ENCODE data around the gene MPI.
A peak's percentile ranks its signal among the peaks of the same experiment; 100 is the strongest.

Gene MPI

DNA sequence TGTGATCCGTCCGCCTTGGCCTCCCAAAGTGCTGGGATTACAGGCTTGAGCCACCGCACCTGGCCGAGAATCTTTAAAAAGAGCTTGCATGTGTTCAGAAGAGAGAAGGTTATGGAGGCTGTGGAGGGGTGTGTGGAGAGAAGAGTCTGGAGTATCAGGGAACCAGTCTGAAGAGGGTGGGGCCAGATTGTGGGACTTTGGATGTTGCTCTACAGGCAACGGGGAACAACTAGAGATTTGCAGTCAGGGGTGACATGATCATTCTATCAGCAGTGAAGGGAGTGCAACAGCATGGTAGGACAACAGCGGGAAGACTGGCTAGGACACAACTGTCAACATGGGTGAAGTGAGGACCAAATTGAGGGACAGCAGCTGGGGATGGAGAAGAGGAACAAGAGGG lies 25.5 kb upstream of the MPI start:
- 94 to 95% methylated on average over 5 to 6 of the region's 6 CpGs for WGBS, 2 experiments (ENCODE audit: insufficient coverage in 2 of 2)

DNA sequence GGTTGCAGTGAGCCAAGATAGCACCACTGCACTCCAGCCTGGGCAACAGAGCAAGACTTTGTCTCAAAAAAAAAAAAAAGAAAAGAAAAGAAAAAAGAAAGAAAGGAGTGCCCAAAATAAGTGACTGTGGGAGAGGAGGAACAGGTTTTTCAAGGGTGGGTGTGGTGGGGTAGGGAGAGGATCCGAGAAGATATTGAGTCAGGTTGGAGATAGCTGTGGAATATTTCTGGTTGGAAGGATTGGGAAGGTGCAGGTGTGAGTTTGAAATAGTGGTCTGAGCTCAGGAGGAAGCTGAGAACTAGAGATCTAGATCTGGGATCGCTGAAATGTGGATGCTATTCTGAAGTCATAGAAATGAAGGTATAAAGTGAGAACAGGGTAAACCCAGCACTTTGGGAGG lies 24.5 kb upstream of the MPI start:
- H3K4me1 ChIP-seq (ENCODE audit: control insufficient read depth, insufficient read depth, low read length, poor library complexity, severe bottlenecking), result peaks cover 13% of the 10 kb centered on the region
- H3K36me3 ChIP-seq (ENCODE audit: control insufficient read depth, insufficient read depth, low read length), result peaks cover 32% of the 10 kb centered on the region
- no peak overlapping the region for H3K27ac ChIP-seq (ENCODE audit: low read depth, low read length, severe bottlenecking)

More for the DNA sequence above, 25.5 kb upstream of the MPI start:
- peaks cover 6% of the 10 kb centered on the region for H3K4me1 ChIP-seq (ENCODE audit: control insufficient read depth, insufficient read depth, low read length, poor library complexity, severe bottlenecking)
- no peak overlapping the region for H3K4me3 ChIP-seq (ENCODE audit: extremely low read depth, insufficient read depth, low read length, poor library complexity, severe bottlenecking)
- H3K36me3 ChIP-seq (ENCODE audit: control insufficient read depth, insufficient read depth, low read length), result peaks cover 22% of the 10 kb centered on the region
- peaks cover 10% of the 10 kb centered on the region for H3K9me3 ChIP-seq (ENCODE audit: control insufficient read depth, low read length)
- H3K27ac ChIP-seq (ENCODE audit: low read depth, low read length, severe bottlenecking), result no peak overlapping the region

DNA sequence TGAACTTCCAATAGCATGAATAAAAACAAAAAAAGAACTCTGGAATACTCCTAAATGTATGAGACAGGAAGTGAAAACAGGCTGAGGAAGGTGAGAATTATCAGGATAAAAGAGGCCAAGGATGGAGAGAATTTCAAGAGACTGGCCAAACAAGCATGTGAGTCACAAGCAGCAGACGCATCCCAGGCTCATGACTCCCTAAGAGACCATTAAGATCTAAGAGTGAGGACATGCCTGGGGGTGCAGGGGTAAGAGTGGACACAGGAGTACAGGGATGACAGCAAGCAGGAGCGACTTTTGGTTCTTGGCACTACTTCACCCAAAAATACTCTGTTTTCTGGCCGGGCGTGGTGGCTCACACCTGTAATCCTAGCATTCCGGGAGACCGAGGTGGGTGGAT lies 23.8 kb upstream of the MPI start:
- no peak overlapping the region for H3K4me3 ChIP-seq (ENCODE audit: extremely low read depth, insufficient read depth, low read length, poor library complexity, severe bottlenecking)
- H3K36me3 ChIP-seq (ENCODE audit: control insufficient read depth, insufficient read depth, low read length), result peaks cover 32% of the 10 kb centered on the region
- H3K9me3 ChIP-seq (ENCODE audit: control insufficient read depth, low read length), result peaks cover 10% of the 10 kb centered on the region
- H3K27ac ChIP-seq (ENCODE audit: low read depth, low read length, severe bottlenecking), result no peak overlapping the region
- 85 to 88% methylated on average over 6 of the region's 6 CpGs for WGBS, 2 experiments (ENCODE audit: insufficient coverage in 2 of 2)
- peaks cover 21% of the 10 kb centered on the region for H3K4me1 ChIP-seq (ENCODE audit: control insufficient read depth, insufficient read depth, low read length, poor library complexity, severe bottlenecking)

More for the DNA sequence above, 24.5 kb upstream of the MPI start:
- H3K4me3 ChIP-seq (ENCODE audit: extremely low read depth, insufficient read depth, low read length, poor library complexity, severe bottlenecking), result no peak overlapping the region
- peaks cover 10% of the 10 kb centered on the region for H3K9me3 ChIP-seq (ENCODE audit: control insufficient read depth, low read length)
- 85 to 94% methylated on average over 2 of the region's 2 CpGs for WGBS, 2 experiments (ENCODE audit: insufficient coverage in 2 of 2)

DNA sequence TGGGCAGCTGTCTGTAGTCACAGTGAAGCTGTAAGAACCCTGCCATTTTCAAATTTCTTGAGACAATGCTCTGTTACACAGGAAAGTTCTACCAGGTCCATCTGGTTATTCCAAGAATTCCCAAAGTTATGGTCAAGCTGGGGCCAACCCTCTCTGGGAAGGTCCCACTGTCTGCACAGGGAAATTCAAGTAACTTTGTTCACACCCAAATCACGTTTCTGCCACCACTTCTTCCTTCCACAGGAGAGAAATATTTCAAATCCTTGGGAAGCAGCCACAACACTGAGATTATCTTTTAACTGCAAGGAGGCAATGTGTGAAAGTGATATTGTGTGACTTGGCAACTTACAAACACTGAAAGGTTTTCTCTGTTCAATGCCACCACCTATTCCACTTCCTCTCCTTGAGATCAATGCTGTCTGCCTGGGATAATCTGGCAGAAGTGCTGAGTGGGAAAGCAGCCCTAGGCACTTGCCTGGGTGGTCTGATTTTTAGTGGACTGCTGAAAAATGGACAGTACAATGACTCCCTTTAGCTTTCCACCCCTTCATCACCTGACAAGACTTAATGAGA lies 22.3 kb upstream of the MPI start:
- Histone ChIP-seq H3K36me3 (ENCODE audit: control insufficient read depth, insufficient read depth, low read length) (peaks cover 32% of the 10 kb centered on the region), H3K9me3 (ENCODE audit: control insufficient read depth, low read length) (peaks cover 10% of the 10 kb centered on the region), H3K4me3 (ENCODE audit: extremely low read depth, insufficient read depth, low read length, poor library complexity, severe bottlenecking) (no peak overlapping the region), H3K4me1 (ENCODE audit: control insufficient read depth, insufficient read depth, low read length, poor library complexity, severe bottlenecking) (peaks cover 27% of the 10 kb centered on the region), H3K27ac (ENCODE audit: low read depth, low read length, severe bottlenecking) (no peak overlapping the region)
- no CpG with 5 or more reads among the region's 1 CpG for WGBS, 2 experiments (ENCODE audit: insufficient coverage in 2 of 2)

DNA sequence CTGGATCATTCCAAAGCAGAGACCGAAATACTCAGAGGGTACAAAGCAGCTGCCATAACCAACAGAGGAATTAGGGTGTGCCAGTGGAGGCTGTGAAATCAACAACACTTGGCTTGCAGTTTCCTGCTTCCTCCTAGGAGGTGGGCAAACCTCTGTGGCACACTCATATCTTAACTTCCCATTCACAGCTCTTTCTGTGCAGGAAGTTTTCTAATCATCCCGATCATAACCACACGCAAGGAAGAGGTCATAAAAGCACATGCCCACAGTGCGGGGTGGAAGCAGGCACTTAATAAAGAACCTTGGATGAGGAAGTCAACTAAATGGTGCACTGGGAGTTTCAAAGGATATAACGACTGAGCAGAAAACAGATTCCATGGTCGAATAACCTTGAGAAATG lies 21.8 kb upstream of the MPI start:
- H3K36me3 ChIP-seq (ENCODE audit: control insufficient read depth, insufficient read depth, low read length), result peaks cover 32% of the 10 kb centered on the region
- H3K4me3 ChIP-seq (ENCODE audit: extremely low read depth, insufficient read depth, low read length, poor library complexity, severe bottlenecking), result no peak overlapping the region
- no peak overlapping the region for H3K27ac ChIP-seq (ENCODE audit: low read depth, low read length, severe bottlenecking)
- peaks cover 27% of the 10 kb centered on the region for H3K4me1 ChIP-seq (ENCODE audit: control insufficient read depth, insufficient read depth, low read length, poor library complexity, severe bottlenecking)
- H3K9me3 ChIP-seq (ENCODE audit: control insufficient read depth, low read length), result peaks cover 10% of the 10 kb centered on the region
- WGBS, 2 experiments (ENCODE audit: insufficient coverage in 2 of 2), result 91 to 96% methylated on average over 6 of the region's 6 CpGs

DNA sequence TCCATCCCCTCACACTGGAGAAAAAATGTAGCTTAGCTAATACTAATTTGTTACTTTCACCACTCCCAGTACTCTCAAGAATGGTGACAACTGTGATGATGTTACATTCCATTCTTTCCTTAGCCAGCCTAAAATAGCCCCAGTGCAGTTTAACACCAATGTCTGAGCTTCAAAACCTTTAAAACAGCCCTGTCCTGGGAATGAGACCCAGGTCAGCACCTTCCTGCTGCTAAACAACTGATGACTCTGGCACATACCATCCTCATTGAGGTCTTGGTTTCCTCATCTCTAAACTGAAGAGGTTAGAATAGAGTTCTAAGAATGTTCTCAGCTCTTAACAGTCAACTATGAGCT lies 20.5 kb upstream of the MPI start:
- peaks cover 10% of the 10 kb centered on the region for H3K9me3 ChIP-seq (ENCODE audit: control insufficient read depth, low read length)
- H3K36me3 ChIP-seq (ENCODE audit: control insufficient read depth, insufficient read depth, low read length), result peaks cover 32% of the 10 kb centered on the region
- peaks cover 32% of the 10 kb centered on the region for H3K4me1 ChIP-seq (ENCODE audit: control insufficient read depth, insufficient read depth, low read length, poor library complexity, severe bottlenecking)
- no peak overlapping the region for H3K4me3 ChIP-seq (ENCODE audit: extremely low read depth, insufficient read depth, low read length, poor library complexity, severe bottlenecking)
- H3K27ac ChIP-seq (ENCODE audit: low read depth, low read length, severe bottlenecking), result no peak overlapping the region

DNA sequence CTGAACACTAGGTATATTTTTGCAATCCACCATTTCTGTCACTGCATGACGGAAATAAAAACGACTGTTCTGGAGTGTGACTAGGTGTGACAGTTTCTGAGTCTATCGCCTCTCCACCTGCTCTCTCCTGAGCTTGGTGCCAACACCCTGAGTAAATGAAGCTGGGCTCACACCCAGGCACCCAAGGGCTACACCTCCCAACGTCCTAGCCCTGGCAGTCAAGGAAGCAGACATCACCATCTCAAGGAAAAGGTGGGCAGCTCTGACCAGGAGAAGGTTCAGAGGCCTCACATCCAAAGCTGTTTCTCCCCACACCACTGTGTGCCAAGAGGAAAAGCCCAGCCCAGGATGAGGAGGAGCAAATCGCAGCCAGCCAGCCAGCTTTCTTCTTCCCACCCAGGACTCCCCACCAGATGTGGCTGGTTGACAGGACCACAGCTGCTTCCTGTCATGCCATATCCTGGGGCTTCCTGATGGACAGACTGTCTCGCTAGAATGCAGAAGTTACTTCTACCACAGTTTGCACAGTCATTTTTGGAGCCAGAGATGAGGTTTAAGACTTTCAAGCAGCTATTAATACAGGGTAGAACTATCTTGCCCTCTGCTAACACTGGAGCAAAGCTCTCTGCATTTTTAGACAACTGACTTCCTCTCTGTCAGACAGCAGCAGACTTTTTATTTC lies 20.0 kb upstream of the MPI start:
- Histone ChIP-seq H3K4me3 (ENCODE audit: extremely low read depth, insufficient read depth, low read length, poor library complexity, severe bottlenecking) (no peak overlapping the region), H3K27ac (ENCODE audit: low read depth, low read length, severe bottlenecking) (peak overlapping the region; percentile 26), H3K9me3 (ENCODE audit: control insufficient read depth, low read length) (peaks cover 10% of the 10 kb centered on the region), H3K4me1 (ENCODE audit: control insufficient read depth, insufficient read depth, low read length, poor library complexity, severe bottlenecking) (peaks cover 32% of the 10 kb centered on the region), H3K36me3 (ENCODE audit: control insufficient read depth, insufficient read depth, low read length) (peaks cover 32% of the 10 kb centered on the region)
- 81 to 88% methylated on average over 4 to 6 of the region's 6 CpGs for WGBS, 2 experiments (ENCODE audit: insufficient coverage in 2 of 2)

DNA sequence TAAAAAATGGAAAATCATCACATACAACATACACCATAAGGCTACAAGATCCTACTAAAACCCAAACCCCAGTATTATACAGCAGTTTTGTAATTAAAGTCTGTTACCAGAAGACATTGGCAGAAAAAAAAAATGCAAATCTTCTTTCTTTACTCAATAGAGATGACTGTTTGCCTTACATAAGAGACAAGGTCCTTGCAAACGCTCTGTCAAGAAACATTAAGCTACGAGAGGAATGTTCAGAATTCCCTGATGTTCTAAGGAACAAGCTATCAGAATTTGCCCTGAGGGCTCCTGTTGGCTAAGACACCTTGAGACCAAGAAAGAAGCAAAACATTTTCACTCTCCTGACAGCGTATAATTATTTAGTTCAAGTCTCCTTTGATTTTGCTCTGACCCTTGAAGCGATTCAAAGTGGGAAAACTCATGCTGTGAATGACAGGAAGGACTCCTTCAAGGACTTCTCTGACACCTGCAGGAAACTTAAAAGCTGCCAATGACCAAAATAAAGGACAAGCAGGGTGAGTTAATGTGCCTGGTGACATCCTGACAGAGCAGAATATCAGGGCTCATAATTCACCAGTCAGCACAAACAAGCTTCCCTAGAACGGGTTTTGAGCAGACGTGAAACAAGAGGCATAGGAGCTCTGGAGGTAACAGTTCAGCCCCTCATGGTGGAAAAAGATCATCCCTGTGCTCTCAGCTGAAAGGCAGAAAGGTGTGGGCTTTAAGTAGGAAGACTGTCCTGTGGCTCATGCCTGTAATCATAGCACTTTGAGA lies 19.2 kb upstream of the MPI start:
- H3K36me3 ChIP-seq (ENCODE audit: control insufficient read depth, insufficient read depth, low read length), result peaks cover 32% of the 10 kb centered on the region
- peaks cover 32% of the 10 kb centered on the region for H3K4me1 ChIP-seq (ENCODE audit: control insufficient read depth, insufficient read depth, low read length, poor library complexity, severe bottlenecking)
- no peak overlapping the region for H3K4me3 ChIP-seq (ENCODE audit: extremely low read depth, insufficient read depth, low read length, poor library complexity, severe bottlenecking)
- peak overlapping the region; percentile 26 for H3K27ac ChIP-seq (ENCODE audit: low read depth, low read length, severe bottlenecking)
- H3K9me3 ChIP-seq (ENCODE audit: control insufficient read depth, low read length), result peaks cover 10% of the 10 kb centered on the region
- WGBS, 2 experiments (ENCODE audit: insufficient coverage in 2 of 2), result 49 to 68% methylated on average over 5 to 6 of the region's 6 CpGs

DNA sequence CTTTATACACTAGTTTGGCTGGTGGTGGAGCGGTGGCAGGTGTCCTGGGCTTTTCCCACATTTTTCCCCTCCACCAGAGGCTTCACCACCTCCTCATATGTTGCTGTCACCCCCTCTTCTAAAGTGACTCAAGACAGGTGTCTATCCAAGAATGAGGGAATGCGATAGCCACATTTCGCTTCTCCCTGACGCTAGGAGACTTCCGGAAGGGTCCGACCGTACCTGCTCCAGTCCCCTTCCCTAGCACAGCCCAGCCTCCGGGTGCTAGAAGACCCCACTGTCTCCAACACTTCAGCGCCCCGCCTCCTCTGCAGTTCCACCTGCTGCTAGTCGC lies 17.2 kb upstream of the MPI start:
- Histone ChIP-seq H3K4me1 (ENCODE audit: control insufficient read depth, insufficient read depth, low read length, poor library complexity, severe bottlenecking) (peaks cover 26% of the 10 kb centered on the region), H3K9me3 (ENCODE audit: control insufficient read depth, low read length) (peaks cover 8% of the 10 kb centered on the region), H3K27ac (ENCODE audit: low read depth, low read length, severe bottlenecking) (peak overlapping the region; percentile 96), H3K36me3 (ENCODE audit: control insufficient read depth, insufficient read depth, low read length) (peaks cover 25% of the 10 kb centered on the region), H3K4me3 (ENCODE audit: extremely low read depth, insufficient read depth, low read length, poor library complexity, severe bottlenecking) (peak overlapping the region; percentile 56)
- 0 to 1% methylated on average over 10 of the region's 11 CpGs for WGBS, 2 experiments (ENCODE audit: insufficient coverage in 2 of 2)

DNA sequence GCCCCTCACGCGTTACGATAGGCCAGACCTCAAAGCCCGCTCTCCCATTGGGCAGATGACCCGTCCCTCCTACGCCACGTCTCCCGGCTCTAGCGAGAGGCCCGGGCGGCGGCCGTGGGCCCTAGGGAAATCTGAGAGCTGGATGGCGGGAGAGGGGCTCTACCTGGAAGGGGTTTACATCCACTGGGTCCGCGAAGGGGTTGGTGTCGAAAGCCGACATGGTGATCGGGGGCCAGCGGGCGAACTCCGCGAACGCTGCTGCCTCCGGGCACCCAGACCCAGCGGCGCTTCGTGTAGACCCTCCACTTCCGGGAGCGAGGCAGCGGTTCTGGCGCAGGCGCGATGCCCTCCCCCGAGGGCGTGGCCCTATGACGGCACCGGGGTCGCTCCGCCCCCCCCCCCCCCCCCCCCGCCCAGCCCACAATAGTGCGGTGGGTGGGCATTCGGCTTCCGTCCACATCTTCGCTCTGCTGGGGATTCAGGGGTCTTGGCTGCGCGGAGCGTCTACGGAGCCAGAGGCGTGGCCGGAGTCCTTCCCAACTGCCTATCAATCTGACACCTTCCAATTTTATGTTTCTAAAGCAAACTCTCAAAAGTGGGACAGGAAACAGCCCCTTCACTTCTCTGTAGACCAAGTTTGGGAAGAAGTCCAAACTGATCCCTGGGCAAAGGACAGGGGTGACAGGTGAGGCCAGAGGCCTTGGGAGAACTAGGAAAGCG lies 16.6 kb upstream of the MPI start, which contains the start of gene SCAMP2:
SCAMP2 (minus strand) TSS at position 330 of the 720 bp plus-strand sequence; CDS start at position 220, 110 bp downstream.
- Histone ChIP-seq H3K4me3 (ENCODE audit: extremely low read depth, insufficient read depth, low read length, poor library complexity, severe bottlenecking) (peak within 1 kb of the TSS; percentile 56), H3K9me3 (ENCODE audit: control insufficient read depth, low read length) (peaks cover 4% of the 10 kb centered on the region), H3K27ac (ENCODE audit: low read depth, low read length, severe bottlenecking) (peak within 1 kb of the TSS; percentile 96), H3K4me1 (ENCODE audit: control insufficient read depth, insufficient read depth, low read length, poor library complexity, severe bottlenecking) (peaks cover 26% of the 10 kb centered on the region), H3K36me3 (ENCODE audit: control insufficient read depth, insufficient read depth, low read length) (peaks cover 19% of the 10 kb centered on the region)
- 1 to 2% methylated on average over 26 to 28 of the region's 52 CpGs for WGBS, 2 experiments (ENCODE audit: insufficient coverage in 2 of 2)
